ENCODE measurements around the gene MFRP.

DNA sequence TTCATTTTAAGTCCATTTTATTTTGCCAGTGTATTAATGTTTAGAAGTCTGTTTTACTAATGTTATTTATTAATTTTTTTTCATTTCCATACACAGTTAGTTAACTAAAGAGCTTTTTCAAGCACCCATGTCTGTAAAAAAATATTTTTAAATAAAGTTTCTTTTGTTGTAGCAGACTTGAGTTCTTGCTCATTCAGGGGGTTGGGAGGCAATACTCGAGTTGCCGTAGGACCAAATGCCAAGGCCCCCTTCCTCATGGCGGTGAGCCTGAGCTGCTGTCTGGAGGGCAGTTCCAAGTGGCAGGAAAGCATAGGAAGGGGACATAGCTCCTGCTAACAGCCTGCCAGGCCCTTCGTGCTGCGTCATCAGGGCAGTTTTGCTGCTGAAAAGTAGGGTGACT is 38.5 kb downstream of the MFRP start:
- TF ChIP-seq, protein P1, sequence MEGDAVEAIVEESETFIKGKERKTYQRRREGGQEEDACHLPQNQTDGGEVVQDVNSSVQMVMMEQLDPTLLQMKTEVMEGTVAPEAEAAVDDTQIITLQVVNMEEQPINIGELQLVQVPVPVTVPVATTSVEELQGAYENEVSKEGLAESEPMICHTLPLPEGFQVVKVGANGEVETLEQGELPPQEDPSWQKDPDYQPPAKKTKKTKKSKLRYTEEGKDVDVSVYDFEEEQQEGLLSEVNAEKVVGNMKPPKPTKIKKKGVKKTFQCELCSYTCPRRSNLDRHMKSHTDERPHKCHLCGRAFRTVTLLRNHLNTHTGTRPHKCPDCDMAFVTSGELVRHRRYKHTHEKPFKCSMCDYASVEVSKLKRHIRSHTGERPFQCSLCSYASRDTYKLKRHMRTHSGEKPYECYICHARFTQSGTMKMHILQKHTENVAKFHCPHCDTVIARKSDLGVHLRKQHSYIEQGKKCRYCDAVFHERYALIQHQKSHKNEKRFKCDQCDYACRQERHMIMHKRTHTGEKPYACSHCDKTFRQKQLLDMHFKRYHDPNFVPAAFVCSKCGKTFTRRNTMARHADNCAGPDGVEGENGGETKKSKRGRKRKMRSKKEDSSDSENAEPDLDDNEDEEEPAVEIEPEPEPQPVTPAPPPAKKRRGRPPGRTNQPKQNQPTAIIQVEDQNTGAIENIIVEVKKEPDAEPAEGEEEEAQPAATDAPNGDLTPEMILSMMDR (IDR thresholded peaks at IDR 0.05 in 8 of 11, conservative IDR thresholded peaks at IDR 0.05 in 3 of 11), result no peak
- TF ChIP-seq POLR2AphosphoS5 (IDR thresholded peaks at IDR 0.05), result no peak
